GM18867 (cell line): ENCODE results near the gene DAPK1.

Experiments
- ATAC-seq: cut with Tn5 transposase; IDR thresholded peaks from one replicate; pipeline ENCODE4 v1.9.1; 2021; ENCODE audit warnings: mild to moderate bottlenecking, moderate library complexity; ENCODE audit not compliant: unreplicated experiment

DAPK1 gene

DNA sequence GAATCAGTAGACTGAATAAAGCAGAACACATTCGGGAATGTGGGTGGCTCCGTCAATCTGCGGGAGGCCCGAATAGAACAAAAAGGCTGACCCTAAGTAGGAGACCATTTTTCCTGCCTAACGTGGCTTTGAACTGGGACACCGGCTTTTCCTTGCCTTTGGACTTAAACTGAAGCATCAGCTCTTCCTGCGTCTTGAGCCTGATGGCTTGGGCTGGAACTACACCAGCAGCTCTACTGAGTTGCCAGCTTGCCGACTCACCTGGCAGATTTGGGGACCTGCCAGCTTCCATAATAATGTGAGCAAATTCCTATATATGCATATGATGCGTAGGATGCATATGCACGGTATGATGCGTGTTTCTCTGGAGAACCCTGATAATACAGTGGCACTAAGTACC lies 111.3 kb downstream of the DAPK1 start:
- ATAC-seq: no peak

DNA sequence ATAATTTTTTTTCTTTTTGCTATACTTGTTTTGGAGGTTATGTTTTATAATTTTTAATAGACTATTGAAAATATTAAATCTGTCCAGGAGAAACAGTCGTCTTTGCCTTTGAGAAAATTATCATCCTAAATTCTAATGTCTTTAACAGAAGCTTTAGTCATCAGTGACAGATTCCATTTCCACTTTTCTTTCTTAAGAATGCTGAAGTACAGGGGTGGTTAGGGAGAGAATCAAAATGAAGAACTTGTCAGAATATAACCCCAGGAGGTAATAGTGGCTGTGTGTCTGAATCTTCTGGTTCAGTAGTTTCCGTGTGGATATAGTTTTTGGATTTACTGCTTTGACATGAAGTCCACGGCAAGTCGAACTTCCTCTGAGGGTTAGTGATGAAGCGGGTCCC lies 111.8 kb downstream of the DAPK1 start:
- ATAC-seq: no peak

DNA sequence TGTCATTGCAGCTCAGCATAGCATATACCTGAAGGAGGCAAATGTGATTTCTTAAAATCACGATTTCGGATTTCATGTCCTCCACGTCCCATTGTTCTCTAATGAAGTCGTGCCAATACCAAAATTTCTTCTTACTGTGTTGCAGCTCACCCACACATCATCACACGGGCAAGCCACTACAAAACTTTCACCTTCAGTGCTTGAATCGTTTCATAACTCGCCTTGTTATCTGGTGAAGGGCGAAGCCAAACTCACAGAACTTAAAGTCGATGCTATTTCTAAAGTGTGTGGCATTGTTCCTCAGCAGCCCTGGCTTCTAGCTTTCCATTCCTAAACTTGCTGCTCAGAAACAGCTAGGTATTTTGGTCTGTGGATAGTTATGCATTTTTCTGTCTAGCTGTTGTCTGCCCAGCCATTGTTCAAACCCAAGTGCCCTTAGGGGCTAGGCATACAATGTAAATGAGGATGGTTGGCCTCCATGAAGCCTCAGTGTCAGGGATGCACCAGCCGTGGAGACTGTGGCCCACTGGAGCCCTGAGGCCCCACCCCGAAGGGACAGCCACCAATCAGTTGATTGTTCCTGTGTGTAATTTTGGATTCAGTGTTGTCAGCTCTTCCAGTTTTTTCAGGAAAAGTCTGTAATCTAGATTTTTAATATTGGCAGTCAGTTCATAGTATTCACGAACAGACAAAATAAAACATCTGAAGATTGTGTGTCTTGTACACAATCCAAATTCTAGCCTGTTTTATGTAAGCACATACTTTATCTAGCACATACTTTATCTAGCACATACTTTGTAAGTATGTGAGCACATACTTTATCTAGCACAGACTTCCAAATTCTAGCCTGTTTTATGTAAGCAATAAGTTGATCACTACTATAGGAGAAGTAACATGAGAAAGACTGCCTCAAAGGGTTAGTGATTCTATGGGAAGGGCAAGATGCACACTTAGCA lies 112.8 kb downstream of the DAPK1 start:
- ATAC-seq: no peak

DNA sequence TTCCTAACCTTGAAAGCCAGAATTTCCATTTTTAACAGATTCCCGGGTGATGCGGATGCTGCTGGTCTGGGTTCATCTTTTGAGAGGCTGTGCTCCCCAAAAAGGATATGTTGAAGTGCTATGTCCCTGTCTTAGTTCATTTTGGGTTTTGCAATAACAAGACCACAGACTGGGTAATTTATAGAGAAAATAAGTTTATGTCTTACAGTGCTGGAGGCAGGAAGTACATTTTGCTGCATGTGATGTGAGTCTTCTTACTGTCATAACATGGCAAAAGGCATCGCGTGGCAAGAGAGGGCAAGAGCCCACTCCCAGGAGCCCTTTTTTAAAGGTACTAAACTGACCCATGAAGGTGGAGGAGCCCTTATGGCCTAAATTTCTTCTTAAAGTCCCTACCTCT lies 114.1 kb downstream of the DAPK1 start:
- ATAC-seq: no peak

DNA sequence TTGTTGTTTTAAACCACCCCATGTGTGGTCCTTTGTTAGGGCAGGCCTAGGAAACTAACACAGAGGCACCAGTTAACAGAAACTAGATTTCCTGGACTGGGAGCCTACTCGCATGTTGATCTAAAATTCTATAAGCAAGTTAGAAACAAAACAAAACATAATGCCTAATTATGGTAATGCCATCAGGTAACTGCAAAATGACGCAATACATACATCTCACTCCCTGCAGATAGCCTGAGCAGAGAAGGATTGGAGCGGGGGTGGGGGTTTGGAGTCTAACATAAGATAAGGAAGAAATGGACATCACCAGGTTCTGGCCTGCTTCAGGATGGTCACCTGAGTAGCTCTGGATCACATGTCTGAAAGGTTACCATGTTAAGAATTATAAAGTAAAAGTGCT lies 114.9 kb downstream of the DAPK1 start:
- ATAC-seq: no peak

DNA sequence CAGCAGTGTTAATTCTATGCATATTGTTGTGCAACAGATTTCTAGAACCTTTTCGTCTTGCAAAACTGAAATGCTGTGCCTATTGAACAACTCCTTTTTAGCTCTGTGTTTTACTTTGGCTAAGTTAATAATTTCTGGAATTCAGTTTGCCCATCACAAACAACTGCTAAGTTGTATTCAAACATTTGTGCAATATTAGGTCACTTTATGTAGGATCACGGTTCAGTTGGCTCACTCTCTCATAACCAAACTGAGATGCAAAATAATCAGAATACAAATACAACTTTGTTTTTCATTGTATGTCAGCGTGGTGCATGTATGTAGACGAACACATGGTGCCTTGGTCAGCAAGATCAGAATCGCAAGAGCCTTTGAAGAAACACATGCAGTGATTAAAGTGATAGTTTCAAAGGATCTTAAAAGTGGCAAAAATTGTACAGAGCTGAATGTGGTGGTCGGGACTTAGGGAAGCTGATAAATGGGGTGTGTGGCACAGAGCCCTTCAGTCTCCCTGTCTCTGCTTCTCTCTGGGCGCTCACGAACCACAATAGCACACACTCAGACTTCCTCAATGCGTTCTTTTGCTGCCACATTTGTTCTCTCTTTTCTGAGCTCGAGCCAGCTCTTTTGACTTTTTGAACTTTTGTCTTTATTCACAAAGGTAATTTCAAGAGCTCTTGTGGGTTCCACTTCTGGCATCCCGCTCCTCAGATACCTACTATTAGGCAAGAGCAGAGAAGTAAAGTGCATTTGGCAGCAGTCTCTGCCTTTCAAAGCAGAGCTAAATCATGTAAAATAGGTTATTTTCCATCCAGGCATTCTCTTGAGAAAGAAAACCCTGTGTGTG lies 115.8 kb downstream of the DAPK1 start:
- no peak for ATAC-seq

DNA sequence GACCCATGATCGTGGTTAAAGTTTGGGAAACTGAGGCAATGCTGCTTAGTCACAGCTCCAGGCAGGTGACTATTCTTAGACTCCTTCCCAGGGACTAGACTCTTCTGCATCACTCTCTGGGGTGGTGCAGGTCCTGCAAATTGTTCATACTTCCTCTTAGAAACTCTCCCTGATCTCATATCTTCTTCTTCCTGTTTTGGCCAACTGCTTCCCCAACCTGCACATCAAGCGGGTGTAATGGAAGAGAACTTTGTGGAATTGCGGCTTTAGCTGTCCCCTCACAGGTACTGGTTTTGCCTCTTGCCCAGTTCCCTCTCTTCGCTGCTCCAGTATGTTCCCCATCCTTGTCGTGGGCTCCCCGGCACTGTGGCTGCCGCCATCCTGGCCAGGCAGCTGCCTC lies 116.7 kb downstream of the DAPK1 start:
- no peak for ATAC-seq

DNA sequence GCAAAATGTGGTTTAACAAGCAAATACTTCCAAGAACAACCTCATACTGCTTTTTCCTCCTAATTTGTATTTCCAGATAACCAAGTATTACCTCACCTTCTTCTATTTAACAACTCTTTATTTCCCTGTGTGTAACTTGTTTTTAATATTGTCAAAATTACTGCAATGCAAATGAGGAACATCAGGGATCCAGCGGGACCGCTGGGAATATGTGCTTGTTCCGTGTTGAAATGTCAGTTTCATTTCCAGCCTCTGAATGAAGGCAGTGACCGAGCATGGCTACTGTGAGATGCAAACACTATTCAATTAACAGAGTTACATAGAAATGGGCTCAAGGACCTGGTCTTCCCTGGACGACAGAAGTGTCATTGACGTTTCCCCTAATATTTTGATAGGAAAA lies 117.5 kb downstream of the DAPK1 start:
- no peak for ATAC-seq

DNA sequence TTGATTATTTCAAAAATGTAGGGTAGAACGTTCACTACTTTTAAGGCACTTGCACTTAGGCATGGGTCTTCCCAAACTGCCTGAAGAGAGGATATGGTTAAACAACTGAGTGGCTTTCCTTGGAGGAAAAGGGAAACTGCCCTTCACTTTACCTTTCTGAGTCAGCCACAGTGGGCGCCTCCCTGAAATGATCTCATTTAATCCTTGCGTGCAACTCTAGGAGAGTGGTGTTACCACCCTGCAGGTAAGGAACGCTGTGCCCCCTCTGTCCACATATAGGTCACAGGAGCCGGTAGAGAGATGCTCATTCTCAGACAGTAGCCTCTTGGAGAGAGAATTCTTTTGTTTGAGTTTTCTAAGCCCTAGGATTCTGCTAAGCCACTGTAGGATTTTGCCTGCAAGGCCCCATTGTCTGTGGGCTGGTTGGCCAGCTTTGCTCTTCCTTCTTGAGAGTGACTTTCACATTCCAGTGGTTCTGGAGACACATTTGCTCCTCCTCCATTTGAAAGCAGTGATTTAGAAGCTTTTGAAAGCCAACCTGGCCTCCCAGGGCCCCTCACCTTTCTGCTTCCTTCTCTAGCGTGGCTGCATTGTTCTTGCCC lies 118.0 kb downstream of the DAPK1 start:
- ATAC-seq: no peak

DNA sequence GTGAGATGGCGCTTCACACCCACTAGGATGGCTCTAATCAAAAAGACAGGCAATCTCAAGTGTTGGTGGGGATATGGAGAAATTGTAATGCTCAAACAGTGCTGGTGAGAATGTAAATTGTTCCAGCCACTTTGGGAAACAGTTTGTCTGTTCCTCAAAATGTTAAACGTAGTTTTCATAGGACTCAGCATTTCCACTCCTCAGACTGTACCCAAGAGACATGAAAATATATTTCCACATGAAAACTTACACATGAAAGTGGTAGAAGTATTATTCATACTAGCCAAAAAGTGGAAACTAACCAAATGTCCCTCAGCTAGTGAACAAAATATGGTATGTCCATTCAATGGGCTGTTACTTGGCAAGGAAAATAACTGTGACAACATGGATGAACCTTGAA lies 120.6 kb downstream of the DAPK1 start:
- no peak for ATAC-seq

DNA sequence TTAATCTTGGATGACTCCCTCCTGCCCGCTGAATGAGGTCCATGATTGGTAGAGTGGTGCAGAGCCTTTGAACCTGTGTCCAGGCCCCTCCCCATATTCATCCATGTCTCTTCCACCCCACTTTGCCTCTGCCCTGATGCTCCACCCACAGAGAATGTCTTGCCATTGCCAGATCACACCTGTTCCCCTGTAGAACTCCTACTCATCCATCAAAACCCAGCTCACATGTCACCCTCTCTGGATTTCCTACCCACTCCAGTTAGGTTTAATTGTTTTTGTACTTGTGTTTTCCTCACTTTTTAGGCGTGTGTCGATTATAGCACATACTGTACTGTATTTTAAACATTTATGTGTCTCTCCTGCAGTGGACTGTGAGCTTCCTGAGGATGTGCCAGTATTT lies 121.3 kb downstream of the DAPK1 start:
- no peak for ATAC-seq

DNA sequence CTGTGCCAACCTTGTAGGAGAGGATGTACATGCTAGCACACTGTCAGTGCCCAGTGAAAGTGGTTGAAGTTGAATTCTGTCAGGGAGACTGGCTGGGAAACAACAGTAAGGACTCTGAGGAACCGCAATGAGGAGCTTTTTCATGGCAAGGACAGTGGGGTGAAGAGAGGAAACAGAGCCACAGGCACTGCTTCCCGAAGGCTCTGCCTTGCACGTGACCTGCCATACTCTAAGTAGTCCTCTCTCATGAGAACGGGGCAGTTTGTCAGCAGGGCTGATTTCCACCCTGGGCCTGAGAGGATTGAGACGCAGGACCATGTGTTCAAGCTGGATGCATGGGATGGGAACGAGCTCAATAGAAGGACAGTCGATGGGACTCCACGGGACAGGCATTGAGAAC lies 121.7 kb downstream of the DAPK1 start:
- no peak for ATAC-seq

DNA sequence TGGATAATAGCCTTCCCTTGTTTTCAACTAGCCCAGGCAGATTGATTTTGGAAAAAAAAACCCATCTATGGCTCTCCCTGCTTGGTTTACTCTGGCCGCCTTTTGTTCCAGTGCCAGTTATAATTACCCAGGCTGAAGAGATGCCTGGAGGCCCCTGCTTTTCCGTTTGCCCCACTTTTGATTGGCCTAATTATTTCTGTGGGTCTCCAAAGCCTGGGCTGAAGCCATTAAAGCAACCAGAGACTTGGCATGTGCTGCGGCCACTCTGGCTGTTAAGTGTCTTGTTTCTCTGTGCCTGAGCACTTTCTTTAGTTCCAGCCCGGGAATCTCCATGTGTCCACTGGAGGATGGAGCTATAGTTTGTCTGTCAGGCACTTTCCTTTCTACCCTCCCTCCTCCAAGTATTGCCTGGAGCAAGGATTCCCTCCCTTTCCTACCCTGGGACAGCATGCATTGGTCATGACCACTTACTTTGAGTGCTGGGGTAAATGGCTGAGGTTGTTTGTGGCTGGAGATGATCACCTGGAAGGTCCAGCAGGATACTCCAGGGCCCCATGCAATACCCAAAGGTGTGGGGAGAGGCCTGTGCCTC lies 123.2 kb downstream of the DAPK1 start:
- no peak for ATAC-seq

DNA sequence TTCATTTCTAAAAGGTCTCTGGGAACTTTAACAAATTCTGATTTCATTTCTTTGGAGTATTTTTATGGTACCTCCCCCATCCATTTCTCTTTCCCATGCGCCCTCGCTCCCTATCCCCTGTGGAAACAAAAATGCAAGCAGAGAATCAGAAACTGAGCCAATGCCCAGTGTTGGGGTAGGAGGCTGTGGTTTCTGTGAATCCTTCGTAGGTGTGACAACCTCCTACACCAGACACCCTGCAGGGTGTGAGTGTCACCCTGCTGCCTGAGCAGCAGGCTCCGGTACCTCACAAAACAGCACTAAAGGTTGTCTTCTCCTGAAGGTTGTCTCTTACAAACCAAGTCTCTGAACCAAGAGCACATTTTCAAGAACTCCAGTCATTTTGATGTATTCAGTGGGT lies 124.4 kb downstream of the DAPK1 start:
- no peak for ATAC-seq

DNA sequence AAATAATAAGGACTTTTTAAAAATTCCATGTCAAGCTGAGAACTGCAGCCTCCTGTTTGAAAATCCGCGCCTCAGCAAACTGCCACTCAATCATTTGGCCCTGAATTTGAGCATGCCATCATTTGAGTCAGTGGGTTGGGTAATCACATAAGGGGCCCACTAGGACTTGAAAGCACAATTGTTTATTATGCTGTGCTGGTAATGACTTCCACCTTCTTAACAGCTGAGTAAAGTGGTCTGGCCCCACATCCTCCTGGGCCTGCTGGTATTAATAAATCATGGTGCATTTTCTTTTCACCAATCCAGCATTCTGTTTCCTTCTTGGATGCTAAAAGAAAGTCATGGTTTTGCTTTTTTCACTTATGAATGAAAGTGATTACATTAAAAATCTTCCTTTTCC lies 125.3 kb downstream of the DAPK1 start:
- no peak for ATAC-seq

DNA sequence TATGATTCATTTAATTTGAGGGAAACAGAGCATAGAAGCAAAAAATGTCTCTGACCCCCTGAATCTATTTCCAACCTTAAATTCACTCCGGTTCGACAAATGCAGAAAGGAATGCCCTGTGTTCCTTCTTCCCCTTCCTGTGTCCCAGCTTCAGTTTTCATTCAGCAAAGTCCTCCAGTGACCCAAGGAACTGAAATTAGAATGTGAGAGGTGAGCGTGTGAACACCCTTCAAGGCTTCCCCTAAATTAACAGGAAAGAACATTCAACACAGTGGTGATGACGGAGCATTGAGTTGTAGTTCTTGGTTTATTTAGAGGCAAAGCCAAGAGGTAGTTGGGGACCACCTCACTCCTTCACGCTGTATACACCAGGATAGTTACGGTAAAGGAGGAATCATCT lies 130.7 kb downstream of the DAPK1 start:
- ATAC-seq: no peak

DNA sequence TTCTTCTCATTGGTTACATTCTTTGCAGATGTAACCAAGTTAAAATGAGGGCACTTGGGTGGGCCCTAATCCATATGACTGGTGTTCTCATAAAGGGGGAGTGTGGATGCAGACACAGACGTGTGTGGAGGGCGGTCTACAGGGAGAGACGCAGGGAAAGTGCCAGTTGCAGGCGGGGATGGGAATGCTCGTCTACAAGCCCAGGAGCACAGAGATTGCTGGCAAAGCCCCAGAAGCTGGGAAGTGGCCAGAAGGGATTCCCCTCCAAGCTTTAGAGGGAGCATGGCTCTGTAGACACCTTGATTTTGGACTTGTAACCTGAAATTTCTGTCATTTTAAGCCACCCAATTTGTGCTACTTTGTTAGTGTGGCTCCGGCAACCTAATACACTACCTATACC lies 131.4 kb downstream of the DAPK1 start:
- no peak for ATAC-seq

DNA sequence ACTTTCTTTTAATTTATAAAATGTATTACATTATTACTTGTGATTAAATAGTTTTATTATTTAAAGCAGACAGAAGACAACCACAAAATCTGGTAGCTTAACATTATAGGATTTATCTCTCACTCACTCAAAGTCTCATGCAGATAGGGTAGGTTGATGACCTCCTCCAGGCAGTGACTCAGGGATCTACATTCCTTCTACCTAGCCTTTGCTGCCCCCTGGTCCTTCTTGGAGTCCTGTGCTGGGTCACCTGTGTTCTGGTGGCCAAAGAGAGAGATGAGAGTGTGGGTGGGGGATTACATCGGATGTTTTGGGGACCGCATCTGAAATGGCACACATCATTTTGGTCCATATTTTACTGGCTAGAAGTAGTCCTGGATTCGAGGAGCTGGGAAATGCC lies 132.6 kb downstream of the DAPK1 start:
- ATAC-seq: no peak

DNA sequence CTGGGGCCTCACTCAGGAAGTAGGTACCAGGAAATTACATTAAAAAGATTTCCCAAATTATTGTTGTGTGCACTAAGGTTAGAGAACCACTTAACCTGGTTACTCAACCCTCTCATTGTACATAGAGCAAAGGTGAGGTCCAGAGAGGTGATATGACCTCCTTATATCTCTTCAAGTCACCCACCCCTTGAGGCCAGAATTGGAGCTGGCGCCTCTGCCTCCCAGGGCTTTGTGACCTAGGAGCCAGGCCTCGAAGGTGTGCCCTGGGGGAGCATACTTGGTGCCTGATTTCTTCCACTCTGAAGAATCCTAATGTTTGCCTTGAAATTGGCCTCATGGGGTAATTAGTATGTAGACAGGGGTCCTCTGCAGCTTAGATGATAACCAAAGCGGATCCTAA lies 133.2 kb downstream of the DAPK1 start:
- no peak for ATAC-seq

DNA sequence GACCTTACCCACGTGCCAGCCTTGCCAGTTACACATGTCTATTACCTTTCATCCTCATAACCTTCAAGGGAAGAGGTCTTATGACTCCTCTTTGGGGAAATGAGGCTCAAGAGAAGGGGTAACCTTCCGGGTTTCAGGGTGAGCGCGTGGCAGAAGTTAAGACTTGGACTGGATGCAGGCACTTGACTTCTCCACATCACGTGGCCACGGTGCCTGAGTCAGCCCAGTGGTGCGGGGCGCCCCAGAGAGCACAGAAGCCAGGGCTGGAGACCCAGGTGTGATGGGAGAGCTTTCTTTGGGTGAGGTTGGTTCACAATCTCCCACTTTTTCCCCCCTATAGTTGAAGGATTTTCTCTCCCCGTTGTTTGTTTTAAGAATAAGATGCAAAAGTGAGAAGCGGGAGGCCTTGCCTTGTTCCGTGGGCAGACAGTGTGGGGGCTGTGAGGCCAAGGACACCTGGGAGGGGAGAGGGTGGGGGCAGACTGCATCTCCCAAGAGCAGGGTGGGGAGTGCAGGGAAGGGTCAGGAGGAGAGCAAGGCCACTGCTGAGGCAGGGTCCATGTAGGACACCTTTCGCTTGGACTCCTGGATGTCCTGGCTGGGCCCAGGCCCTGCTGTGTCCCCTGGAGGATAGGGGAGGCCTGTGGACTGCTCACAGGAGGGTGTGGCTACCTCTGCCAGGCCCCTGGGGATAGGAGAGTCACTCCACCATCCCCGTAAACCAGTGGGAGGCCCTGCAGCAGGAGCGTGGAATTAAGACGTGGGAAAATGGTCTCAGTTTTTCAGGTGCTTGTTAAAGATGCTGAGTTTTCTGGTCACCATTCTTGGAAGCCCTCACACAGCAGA lies 138.2 kb downstream of the DAPK1 start:
- no peak for ATAC-seq
